ENCODE measurements around the gene CHN2. TPM values are rescaled to one million over a fixed set of nuclear protein-coding genes. Genes with fewer than 3 reads are reported as not detected.

Gene CHN2
- polyA plus RNA-seq, 2 of the 4 experiments (the other 2 are of a cell fraction) = 0.06 TPM; not detected in 1

- TF ChIP-seq, protein P1, sequence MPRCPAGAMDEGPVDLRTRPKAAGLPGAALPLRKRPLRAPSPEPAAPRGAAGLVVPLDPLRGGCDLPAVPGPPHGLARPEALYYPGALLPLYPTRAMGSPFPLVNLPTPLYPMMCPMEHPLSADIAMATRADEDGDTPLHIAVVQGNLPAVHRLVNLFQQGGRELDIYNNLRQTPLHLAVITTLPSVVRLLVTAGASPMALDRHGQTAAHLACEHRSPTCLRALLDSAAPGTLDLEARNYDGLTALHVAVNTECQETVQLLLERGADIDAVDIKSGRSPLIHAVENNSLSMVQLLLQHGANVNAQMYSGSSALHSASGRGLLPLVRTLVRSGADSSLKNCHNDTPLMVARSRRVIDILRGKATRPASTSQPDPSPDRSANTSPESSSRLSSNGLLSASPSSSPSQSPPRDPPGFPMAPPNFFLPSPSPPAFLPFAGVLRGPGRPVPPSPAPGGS (IDR thresholded peaks at IDR 0.05) = no peak
These were observed 183.1 kb downstream of the CHN2 start (continued) for GRCh38 chr7:29377718-29378117.

DNA sequence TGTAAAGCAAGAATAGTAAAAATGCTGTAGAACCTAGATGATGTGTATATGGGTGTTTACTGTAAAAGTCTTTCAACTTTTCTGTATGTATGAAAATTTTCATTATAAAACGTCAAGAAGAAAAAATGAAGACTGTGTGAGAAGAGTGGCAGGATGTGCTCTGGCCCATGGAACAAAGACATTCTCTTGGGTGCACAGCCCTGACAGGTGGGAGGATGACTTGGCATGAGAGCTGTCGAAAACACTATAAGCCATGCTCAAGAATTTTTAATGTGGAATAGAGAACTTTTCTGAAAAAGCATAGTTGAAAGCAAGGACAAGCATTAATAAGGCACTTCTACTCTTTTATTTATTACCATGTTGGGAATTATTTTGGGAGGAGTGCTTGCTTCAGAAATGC lies 185.0 kb downstream of the CHN2 start:
- no peak for DNase-seq (ENCODE audit: low read depth in 1 of 2, low spot score in 1 of 2)
- Histone ChIP-seq H3K4me1 (peaks cover 5% of the 10 kb centered on the region; the same call in 2 of the 3 replicates), H3K27ac (no peak overlapping the region), H3K9me3 (no peaks in the 10 kb centered on the region), H3K4me2 (no peak overlapping the region), H3K4me3 (no peak overlapping the region)
- FAIRE-seq = no peak
- POLR2A ChIA-PET = no interaction called here
- CTCF ChIA-PET = interaction anchor here (0.7 kb wide), 1 partner anchor 117 kb away, joined by 4 read pairs; no protein-coding TSS in a partner anchor
- TF ChIP-seq FOXS1 (CRISPR knock-in tag; IDR thresholded peaks at IDR 0.05) (no peak), FOSB (CRISPR knock-in tag; IDR thresholded peaks at IDR 0.05) (no peak), MYC (IDR thresholded peaks at IDR 0.05; ENCODE audit: borderline replicate concordance, low read length) (no peak), HOXB13 (CRISPR knock-in tag; IDR thresholded peaks at IDR 0.05; ENCODE audit: low read depth) (no peak), HMGXB4 (CRISPR knock-in tag; IDR thresholded peaks at IDR 0.05; ENCODE audit: borderline replicate concordance) (no peak), NPAS2 (CRISPR knock-in tag; IDR thresholded peaks at IDR 0.05; ENCODE audit: borderline replicate concordance) (no peak), MAFK (IDR thresholded peaks at IDR 0.05; ENCODE audit: partially characterized antibody) (no peak), RFX5 (IDR thresholded peaks at IDR 0.05) (no peak), EHF (CRISPR knock-in tag; IDR thresholded peaks at IDR 0.05) (no peak)
- TF ChIP-seq, protein P2, sequence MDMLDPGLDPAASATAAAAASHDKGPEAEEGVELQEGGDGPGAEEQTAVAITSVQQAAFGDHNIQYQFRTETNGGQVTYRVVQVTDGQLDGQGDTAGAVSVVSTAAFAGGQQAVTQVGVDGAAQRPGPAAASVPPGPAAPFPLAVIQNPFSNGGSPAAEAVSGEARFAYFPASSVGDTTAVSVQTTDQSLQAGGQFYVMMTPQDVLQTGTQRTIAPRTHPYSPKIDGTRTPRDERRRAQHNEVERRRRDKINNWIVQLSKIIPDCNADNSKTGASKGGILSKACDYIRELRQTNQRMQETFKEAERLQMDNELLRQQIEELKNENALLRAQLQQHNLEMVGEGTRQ (IDR thresholded peaks at IDR 0.05) = no peak
- ATAC-seq = no peak
- 8% methylated on average over 2 of the region's 2 CpGs for WGBS (ENCODE audit: missing lambda C conversion rate)

DNA sequence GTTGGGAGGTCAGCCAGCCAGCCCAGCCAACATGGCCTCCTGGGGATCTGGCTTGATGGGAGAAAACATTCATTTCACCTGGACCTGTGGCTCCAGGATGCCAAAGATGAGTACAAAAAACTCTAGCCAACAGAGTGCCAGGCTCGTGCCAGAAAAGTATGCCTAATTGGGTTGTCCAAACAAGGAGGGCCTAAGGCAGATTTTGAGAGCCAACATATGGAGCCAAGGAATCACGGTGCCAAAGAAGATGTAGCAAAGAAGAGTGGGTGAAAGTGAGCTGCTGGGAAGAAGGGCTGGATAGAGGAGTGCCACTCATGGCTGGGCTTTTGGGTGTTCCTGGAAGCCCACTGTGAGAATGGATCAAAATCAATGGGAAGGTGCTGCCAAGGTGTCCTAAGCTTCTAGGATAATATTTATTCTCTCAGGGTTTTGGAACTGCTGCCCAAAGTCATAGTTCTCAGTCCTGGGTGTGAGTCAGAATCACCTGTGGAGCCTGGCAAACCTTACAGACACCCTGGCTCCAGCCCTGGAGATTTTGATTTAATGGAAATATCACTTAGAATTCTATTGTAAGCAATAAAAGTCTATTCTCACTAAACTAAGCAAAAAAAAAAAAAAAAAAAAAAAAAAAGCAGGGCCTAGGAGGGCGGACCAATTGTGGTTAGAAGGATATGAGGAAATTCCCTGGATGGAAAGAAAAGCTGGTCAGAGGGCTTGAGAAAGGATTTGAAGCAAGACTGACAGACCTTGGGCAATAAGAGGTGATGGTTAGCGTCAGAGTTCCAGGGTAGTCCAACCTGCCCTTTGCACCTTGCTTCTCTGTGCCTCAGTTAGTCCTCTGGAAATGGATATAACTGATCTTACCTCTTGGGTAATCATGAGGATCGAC lies 186.9 kb downstream of the CHN2 start:
- H3K9me3 ChIP-seq = no peaks in the 10 kb centered on the region
- FAIRE-seq (no peak), DNase-seq (ENCODE audit: low read depth in 1 of 2, low spot score in 1 of 2) (no peak), ATAC-seq (no peak)
- H3K4me2 ChIP-seq = no peak overlapping the region
- no peaks in the 10 kb centered on the region; the same call in 2 of the 3 replicates for H3K4me1 ChIP-seq
- H3K27ac ChIP-seq = no peak overlapping the region
- ChIA-PET POLR2A (no interaction called here), CTCF (no interaction called here)
- 9% methylated on average over 5 of the region's 5 CpGs for WGBS (ENCODE audit: missing lambda C conversion rate)
- TF ChIP-seq, protein P3, sequence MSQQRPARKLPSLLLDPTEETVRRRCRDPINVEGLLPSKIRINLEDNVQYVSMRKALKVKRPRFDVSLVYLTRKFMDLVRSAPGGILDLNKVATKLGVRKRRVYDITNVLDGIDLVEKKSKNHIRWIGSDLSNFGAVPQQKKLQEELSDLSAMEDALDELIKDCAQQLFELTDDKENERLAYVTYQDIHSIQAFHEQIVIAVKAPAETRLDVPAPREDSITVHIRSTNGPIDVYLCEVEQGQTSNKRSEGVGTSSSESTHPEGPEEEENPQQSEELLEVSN (IDR thresholded peaks at IDR 0.05; ENCODE audit: borderline replicate concordance, low read depth) = no peak
- TF ChIP-seq JUNB (IDR thresholded peaks at IDR 0.05) (no peak), BHLHE40 (IDR thresholded peaks at IDR 0.05; ENCODE audit: low read depth, low read length) (no peak), ESRRA (IDR thresholded peaks at IDR 0.05; ENCODE audit: borderline replicate concordance, low read length) (no peak), FOXS1 (CRISPR knock-in tag; IDR thresholded peaks at IDR 0.05) (no peak), RFX5 (IDR thresholded peaks at IDR 0.05) (no peak), KDM1A (IDR thresholded peaks at IDR 0.05; ENCODE audit: low read depth) (no peak), PHF8 (IDR thresholded peaks at IDR 0.05; ENCODE audit: borderline replicate concordance, low read depth) (no peak)
- no peak overlapping the region for H3K4me3 ChIP-seq

Data from A549 (cell line).